GM23338 (cell line): ENCODE results near the gene MYMX. TPM values are rescaled to one million over a fixed set of nuclear protein-coding genes. Genes with fewer than 3 reads are reported as not detected.

Source experiments
- ATAC-seq: fragments of 200-7000 bp; cut with Tn5 transposase; 3 replicates; pipeline ENCODE4 v1.9.1; 2020
- DNase-seq: peaks from one replicate; pipeline ENCODE4 v3.0.0-alpha.2; 2015; ENCODE audit warnings: low spot score
- H2AFZ ChIP-seq: fragments of 200-600 bp; sonication (generic); 2 replicates; pipeline ENCODE4 v1.8.0; 2016; ENCODE audit warnings: antibody characterized with exemption, mild to moderate bottlenecking, moderate library complexity
- H3F3A ChIP-seq: fragments of 200-600 bp; sonication (generic); replicated peaks from 2 replicates; pipeline ENCODE4 v1.8.0; 2017; ENCODE audit warnings: antibody characterized with exemption, mixed run types, low read depth
- H3K27ac ChIP-seq: fragments of 200-600 bp; sonication (generic); 2 replicates; pipeline ENCODE4 v1.6.1; 2016; ENCODE audit warnings: low read depth
- H3K27me3 ChIP-seq: fragments of 200-600 bp; sonication (generic); 2 replicates; pipeline ENCODE4 v1.8.0; 2016; ENCODE audit warnings: mild to moderate bottlenecking, mixed run types, moderate library complexity; ENCODE audit not compliant: insufficient read depth
- H3K36me3 ChIP-seq: fragments of 200-600 bp; sonication (generic); 2 replicates; pipeline ENCODE4 v1.8.0; 2016; ENCODE audit warnings: mild to moderate bottlenecking; ENCODE audit not compliant: insufficient read depth
- H3K4me1 ChIP-seq: fragments of 200-600 bp; sonication (generic); 2 replicates; pipeline ENCODE4 v1.8.0; 2016; ENCODE audit warnings: mild to moderate bottlenecking, moderate library complexity; ENCODE audit not compliant: insufficient read depth
- H3K4me2 ChIP-seq: fragments of 200-600 bp; sonication (generic); 2 replicates; pipeline ENCODE4 v1.7.1; 2017; ENCODE audit warnings: mixed run types
- H3K4me3 ChIP-seq: fragments of 200-600 bp; sonication (generic); 2 replicates; pipeline ENCODE4 v1.6.1; 2016; ENCODE audit warnings: mixed run types
- H3K79me2 ChIP-seq: fragments of 200-600 bp; sonication (generic); replicated peaks from 2 replicates; pipeline ENCODE4 v1.8.0; 2017; ENCODE audit warnings: mild to moderate bottlenecking; ENCODE audit not compliant: insufficient read depth
- H3K9me2 ChIP-seq: fragments of 200-600 bp; sonication (generic); 2 replicates; pipeline ENCODE4 v1.8.0; 2017; ENCODE audit not compliant: insufficient read depth
- H4K20me1 ChIP-seq: fragments of 200-600 bp; sonication (generic); replicated peaks from 2 replicates; pipeline ENCODE4 v1.8.0; 2017; ENCODE audit warnings: mild to moderate bottlenecking; ENCODE audit not compliant: insufficient read depth
- H3K27ac Mint-ChIP-seq: 2 replicates; pipeline ENCODE4 v1.8.0; 2020; ENCODE audit warnings: inconsistent platforms, mild to moderate bottlenecking, moderate library complexity, mixed read lengths
- H3K27me3 Mint-ChIP-seq: 3 replicates; pipeline ENCODE4 v1.8.0; 2022; ENCODE audit warnings: low read depth, mild to moderate bottlenecking, moderate library complexity, mixed read lengths, inconsistent platforms; ENCODE audit not compliant: insufficient read depth, poor library complexity
- H3K36me3 Mint-ChIP-seq: 3 replicates; pipeline ENCODE4 v1.8.0; 2021; ENCODE audit warnings: low read depth, mild to moderate bottlenecking, inconsistent platforms, moderate library complexity, mixed read lengths
- H3K4me1 Mint-ChIP-seq: 3 replicates; pipeline ENCODE4 v1.8.0; 2020; ENCODE audit warnings: mild to moderate bottlenecking, inconsistent platforms, mixed read lengths
- H3K4me3 Mint-ChIP-seq: 3 replicates; pipeline ENCODE4 v1.8.0; 2021; ENCODE audit warnings: moderate library complexity, mild to moderate bottlenecking, inconsistent platforms, mixed read lengths
- H3K9me3 Mint-ChIP-seq: 3 replicates; pipeline ENCODE4 v1.8.0; 2020; ENCODE audit warnings: moderate library complexity, mild to moderate bottlenecking, inconsistent platforms, mixed read lengths
- CREB1 ChIP-seq: fragments of 250-450 bp; sonication (Bioruptor Pico); IDR thresholded peaks from 2 replicates; pipeline ENCODE4 v1.5.0; 2020; ENCODE audit warnings: low read depth, mild to moderate bottlenecking, moderate library complexity
- NANOG ChIP-seq: IDR thresholded peaks from 2 replicates; pipeline ENCODE4 v1.6.1; 2016; ENCODE audit warnings: antibody characterized with exemption, borderline replicate concordance
- ZNF331 ChIP-seq: fragments of 250-450 bp; sonication (Bioruptor Pico); IDR thresholded peaks from 2 replicates; pipeline ENCODE4 v1.5.0; 2020; ENCODE audit warnings: low read depth, mild to moderate bottlenecking, moderate library complexity
- polyA plus RNA-seq: library from polyadenylated mRNA; unstranded; fragments of >200 nt; fragmentation: Nextera tagmentation; extraction: Ambion mirVana; gene quantifications from 2 replicates; pipeline ENCODE4 v1.2.1, GENCODE V29; 2016
- total RNA-seq: library from RNA; depleted of rRNA; stranded (reverse); fragments of >200 nt; shearing (Covaris generic); gene quantifications from 2 replicates; pipeline ENCODE4 v1.2.3, GENCODE V29; 2014
- TF ChIP-seq, protein P1 (sequence below): IDR thresholded peaks from 2 replicates; pipeline ENCODE4 v1.6.1; 2016; ENCODE audit warnings: antibody characterized with exemption
- TF ChIP-seq, protein P2 (sequence below): fragments of 250-450 bp; sonication (Bioruptor Pico); IDR thresholded peaks from 2 replicates; pipeline ENCODE4 v1.5.0; 2020; ENCODE audit warnings: mild to moderate bottlenecking, moderate library complexity

The MYMX gene
- total and polyA plus RNA-seq, 2 experiments from 2014 or later, result 2.8 to 7.1 TPM

DNA sequence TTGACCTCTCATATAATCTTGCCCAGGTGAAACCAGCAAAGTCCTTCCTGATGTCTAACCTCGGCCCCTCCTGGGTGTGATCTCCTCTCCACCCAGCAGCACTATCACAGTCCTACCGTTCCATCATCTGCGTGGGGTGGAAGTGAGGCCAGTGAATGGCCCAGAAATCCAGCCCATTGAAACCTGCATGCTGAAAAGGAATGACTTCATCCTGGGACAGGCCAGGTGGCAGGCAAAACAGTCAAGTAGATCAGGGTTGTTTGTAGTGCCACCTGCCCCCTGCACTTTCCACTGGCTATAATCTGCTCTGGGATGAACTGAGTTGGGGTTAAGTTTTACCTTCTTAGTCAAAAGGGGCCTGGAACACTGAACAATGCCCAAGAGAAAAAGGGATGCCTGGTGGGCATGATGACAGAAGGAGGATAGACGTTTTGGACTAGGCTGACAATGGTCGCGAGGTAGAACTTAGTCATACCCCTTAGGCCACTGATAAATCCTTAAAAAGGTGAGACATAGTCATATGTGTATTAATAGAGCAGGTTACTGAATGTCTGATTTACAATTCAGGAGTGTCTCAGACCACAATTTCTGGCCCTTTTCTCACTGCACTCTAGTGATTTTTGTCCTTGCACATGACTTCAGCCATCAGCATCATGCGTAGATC lies 22.1 kb downstream of the MYMX start:
- H4K20me1 ChIP-seq, result peaks cover 2% of the 10 kb centered on the region; the same call in 1 of the 2 replicates
- H3K36me3 Mint-ChIP-seq, result peaks cover 26% of the 10 kb centered on the region
- peaks cover 19% of the 10 kb centered on the region; the same call in 1 of the 2 replicates for H3K4me1 ChIP-seq
- no peak for TF ChIP-seq NANOG
- TF ChIP-seq, protein P1, sequence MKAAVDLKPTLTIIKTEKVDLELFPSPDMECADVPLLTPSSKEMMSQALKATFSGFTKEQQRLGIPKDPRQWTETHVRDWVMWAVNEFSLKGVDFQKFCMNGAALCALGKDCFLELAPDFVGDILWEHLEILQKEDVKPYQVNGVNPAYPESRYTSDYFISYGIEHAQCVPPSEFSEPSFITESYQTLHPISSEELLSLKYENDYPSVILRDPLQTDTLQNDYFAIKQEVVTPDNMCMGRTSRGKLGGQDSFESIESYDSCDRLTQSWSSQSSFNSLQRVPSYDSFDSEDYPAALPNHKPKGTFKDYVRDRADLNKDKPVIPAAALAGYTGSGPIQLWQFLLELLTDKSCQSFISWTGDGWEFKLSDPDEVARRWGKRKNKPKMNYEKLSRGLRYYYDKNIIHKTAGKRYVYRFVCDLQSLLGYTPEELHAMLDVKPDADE, result no peak
- TF ChIP-seq CREB1 (CRISPR knock-in tag), result no peak
- H3K79me2 ChIP-seq, result no peaks in the 10 kb centered on the region
- peaks cover 18% of the 10 kb centered on the region for H3F3A ChIP-seq
- H3K4me1 Mint-ChIP-seq, result peaks cover 35% of the 10 kb centered on the region
- H3K9me3 Mint-ChIP-seq, result no peaks in the 10 kb centered on the region; the same call in 2 of the 3 replicates
- H3K27me3 ChIP-seq, result 0 out of 2 replicates have a peak, but pooled peaks cover 11% of the 10 kb centered on the region
- ATAC-seq, result no peak
- H3K27ac Mint-ChIP-seq, result no peak overlapping the region
- peaks cover 21% of the 10 kb centered on the region for H3K27me3 Mint-ChIP-seq
- H3K36me3 ChIP-seq, result no peaks in the 10 kb centered on the region
- H3K9me2 ChIP-seq, result no peaks in the 10 kb centered on the region
- H3K4me3 Mint-ChIP-seq, result peak overlapping the region; percentile 73
- H2AFZ ChIP-seq, result no peak overlapping the region
- H3K4me3 ChIP-seq, result no peak overlapping the region; the same call in 1 of the 2 replicates
- H3K4me2 ChIP-seq, result peak overlapping the region; percentile 90; the same call in 1 of the 2 replicates
- DNase-seq, result no peak
- H3K27ac ChIP-seq, result no peak overlapping the region

DNA sequence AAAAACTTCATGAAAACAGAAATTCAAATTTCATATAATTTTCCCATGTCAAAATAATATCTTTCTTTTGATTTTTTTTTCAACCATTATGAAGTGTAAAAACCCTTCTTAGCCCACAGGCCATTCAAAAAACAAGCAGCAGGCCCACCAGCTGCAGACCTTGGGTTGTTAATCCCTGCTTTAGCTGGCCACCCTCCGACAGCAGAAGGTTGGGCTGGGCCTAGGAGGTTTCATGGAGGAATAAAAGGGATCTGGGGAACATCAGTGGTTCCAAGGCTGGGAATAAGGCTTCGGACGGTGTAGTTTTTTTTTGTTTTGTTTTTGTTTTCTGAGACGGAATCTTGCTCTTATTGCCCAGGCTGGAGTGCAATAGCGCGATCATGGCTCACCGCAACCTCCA lies 26.6 kb downstream of the MYMX start:
- H3K9me2 ChIP-seq, result no peaks in the 10 kb centered on the region
- DNase-seq (no peak), ATAC-seq (no peak)
- H3K4me1 Mint-ChIP-seq, result peaks cover 15% of the 10 kb centered on the region
- H3K4me1 ChIP-seq, result peaks cover 18% of the 10 kb centered on the region; the same call in 1 of the 2 replicates
- H4K20me1 ChIP-seq, result peaks cover 12% of the 10 kb centered on the region
- H3K4me2 ChIP-seq, result no peak overlapping the region
- peaks cover 19% of the 10 kb centered on the region for H3K79me2 ChIP-seq
- no peak overlapping the region for H3K4me3 Mint-ChIP-seq
- peaks cover 9% of the 10 kb centered on the region for H3K9me3 Mint-ChIP-seq
- no peak overlapping the region for H3K4me3 ChIP-seq
- H3K27ac ChIP-seq, result no peak overlapping the region
- no peak overlapping the region for H3K27ac Mint-ChIP-seq
- no peak overlapping the region for H2AFZ ChIP-seq
- H3K27me3 ChIP-seq, result 0 out of 2 replicates have a peak, but pooled peaks cover 10% of the 10 kb centered on the region
- peaks cover 44% of the 10 kb centered on the region for H3K27me3 Mint-ChIP-seq
- TF ChIP-seq, protein P1, result no peak
- TF ChIP-seq CREB1 (CRISPR knock-in tag), result no peak
- peaks cover 5% of the 10 kb centered on the region; the same call in 1 of the 2 replicates for H3K36me3 ChIP-seq
- peaks cover 14% of the 10 kb centered on the region for H3K36me3 Mint-ChIP-seq
- peaks cover 22% of the 10 kb centered on the region for H3F3A ChIP-seq

DNA sequence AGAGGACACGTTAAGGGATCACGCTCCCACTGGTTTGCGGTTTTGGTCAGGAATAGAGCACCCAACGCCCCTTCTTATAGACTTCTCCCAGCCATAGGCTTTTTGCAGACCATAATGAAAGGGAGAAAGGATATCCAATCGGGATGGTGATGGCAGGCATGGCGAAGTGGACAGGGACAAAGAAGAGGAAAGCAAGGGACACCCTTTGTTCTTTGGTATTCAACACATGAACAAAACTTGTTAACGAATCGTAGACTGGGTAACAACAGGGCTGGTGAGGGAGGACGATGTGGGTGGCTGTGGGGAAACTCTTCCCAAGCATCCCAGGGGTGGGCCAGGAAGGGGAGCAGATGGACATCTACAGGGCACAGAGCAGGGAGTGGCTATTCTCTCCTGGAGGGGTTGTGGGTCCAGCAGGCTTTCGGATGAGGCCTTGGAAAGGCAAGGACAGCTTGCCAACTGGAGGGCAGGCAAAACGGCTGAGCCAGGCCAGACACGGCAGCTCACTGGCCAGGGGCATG lies 28.7 kb downstream of the MYMX start:
- Mint-ChIP-seq H3K9me3 (peaks cover 13% of the 10 kb centered on the region), H3K36me3 (peaks cover 35% of the 10 kb centered on the region), H3K27me3 (peaks cover 63% of the 10 kb centered on the region), H3K4me1 (peaks cover 31% of the 10 kb centered on the region), H3K27ac (peak overlapping the region; percentile 22), H3K4me3 (peak overlapping the region; percentile 100)
- Histone ChIP-seq H2AFZ (peak overlapping the region; percentile 90), H3F3A (peaks cover 43% of the 10 kb centered on the region), H4K20me1 (peaks cover 33% of the 10 kb centered on the region), H3K27me3 (no peaks in the 10 kb centered on the region), H3K27ac (peak overlapping the region; percentile 69; the same call in 1 of the 2 replicates), H3K4me3 (peak overlapping the region; percentile 100), H3K9me2 (no peaks in the 10 kb centered on the region), H3K4me1 (peaks cover 25% of the 10 kb centered on the region), H3K4me2 (peak overlapping the region; percentile 87), H3K36me3 (peaks cover 26% of the 10 kb centered on the region), H3K79me2 (peaks cover 40% of the 10 kb centered on the region)
- ATAC-seq, result no peak
- DNase-seq, result no peak
- TF ChIP-seq, protein P2, sequence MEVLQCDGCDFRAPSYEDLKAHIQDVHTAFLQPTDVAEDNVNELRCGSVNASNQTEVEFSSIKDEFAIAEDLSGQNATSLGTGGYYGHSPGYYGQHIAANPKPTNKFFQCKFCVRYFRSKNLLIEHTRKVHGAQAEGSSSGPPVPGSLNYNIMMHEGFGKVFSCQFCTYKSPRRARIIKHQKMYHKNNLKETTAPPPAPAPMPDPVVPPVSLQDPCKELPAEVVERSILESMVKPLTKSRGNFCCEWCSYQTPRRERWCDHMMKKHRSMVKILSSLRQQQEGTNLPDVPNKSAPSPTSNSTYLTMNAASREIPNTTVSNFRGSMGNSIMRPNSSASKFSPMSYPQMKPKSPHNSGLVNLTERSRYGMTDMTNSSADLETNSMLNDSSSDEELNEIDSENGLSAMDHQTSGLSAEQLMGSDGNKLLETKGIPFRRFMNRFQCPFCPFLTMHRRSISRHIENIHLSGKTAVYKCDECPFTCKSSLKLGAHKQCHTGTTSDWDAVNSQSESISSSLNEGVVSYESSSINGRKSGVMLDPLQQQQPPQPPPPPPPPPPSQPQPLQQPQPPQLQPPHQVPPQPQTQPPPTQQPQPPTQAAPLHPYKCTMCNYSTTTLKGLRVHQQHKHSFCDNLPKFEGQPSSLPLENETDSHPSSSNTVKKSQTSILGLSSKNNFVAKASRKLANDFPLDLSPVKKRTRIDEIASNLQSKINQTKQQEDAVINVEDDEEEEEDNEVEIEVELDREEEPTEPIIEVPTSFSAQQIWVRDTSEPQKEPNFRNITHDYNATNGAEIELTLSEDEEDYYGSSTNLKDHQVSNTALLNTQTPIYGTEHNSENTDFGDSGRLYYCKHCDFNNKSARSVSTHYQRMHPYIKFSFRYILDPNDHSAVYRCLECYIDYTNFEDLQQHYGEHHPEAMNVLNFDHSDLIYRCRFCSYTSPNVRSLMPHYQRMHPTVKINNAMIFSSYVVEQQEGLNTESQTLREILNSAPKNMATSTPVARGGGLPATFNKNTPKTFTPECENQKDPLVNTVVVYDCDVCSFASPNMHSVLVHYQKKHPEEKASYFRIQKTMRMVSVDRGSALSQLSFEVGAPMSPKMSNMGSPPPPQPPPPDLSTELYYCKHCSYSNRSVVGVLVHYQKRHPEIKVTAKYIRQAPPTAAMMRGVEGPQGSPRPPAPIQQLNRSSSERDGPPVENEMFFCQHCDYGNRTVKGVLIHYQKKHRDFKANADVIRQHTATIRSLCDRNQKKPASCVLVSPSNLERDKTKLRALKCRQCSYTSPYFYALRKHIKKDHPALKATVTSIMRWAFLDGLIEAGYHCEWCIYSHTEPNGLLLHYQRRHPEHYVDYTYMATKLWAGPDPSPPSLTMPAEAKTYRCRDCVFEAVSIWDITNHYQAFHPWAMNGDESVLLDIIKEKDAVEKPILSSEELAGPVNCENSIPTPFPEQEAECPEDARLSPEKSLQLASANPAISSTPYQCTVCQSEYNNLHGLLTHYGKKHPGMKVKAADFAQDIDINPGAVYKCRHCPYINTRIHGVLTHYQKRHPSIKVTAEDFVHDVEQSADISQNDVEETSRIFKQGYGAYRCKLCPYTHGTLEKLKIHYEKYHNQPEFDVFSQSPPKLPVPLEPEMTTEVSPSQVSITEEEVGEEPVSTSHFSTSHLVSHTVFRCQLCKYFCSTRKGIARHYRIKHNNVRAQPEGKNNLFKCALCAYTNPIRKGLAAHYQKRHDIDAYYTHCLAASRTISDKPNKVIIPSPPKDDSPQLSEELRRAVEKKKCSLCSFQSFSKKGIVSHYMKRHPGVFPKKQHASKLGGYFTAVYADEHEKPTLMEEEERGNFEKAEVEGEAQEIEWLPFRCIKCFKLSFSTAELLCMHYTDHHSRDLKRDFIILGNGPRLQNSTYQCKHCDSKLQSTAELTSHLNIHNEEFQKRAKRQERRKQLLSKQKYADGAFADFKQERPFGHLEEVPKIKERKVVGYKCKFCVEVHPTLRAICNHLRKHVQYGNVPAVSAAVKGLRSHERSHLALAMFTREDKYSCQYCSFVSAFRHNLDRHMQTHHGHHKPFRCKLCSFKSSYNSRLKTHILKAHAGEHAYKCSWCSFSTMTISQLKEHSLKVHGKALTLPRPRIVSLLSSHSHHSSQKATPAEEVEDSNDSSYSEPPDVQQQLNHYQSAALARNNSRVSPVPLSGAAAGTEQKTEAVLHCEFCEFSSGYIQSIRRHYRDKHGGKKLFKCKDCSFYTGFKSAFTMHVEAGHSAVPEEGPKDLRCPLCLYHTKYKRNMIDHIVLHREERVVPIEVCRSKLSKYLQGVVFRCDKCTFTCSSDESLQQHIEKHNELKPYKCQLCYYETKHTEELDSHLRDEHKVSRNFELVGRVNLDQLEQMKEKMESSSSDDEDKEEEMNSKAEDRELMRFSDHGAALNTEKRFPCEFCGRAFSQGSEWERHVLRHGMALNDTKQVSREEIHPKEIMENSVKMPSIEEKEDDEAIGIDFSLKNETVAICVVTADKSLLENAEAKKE, result no peak
- TF ChIP-seq ZNF331 (CRISPR knock-in tag), result no peak
